Mesodermal cell (in vitro differentiated cells): Measurements from ENCODE around the gene EIF1AX.

ENCODE experiments used
- H3K27ac ChIP-seq: 2 replicates; pipeline ENCODE4 v1.7.0; 2013; ENCODE audit warnings: mild to moderate bottlenecking, low read depth, low read length, moderate library complexity; ENCODE audit not compliant: severe bottlenecking
- H3K36me3 ChIP-seq: 2 replicates; pipeline ENCODE4 v1.7.1; 2013; ENCODE audit warnings: mild to moderate bottlenecking, low read length, moderate library complexity; ENCODE audit not compliant: control insufficient read depth, insufficient read depth
- H3K4me1 ChIP-seq: one replicate; pipeline ENCODE4 v1.7.1; 2013; ENCODE audit warnings: mild to moderate bottlenecking, low read length; ENCODE audit not compliant: insufficient read depth, control insufficient read depth, poor library complexity, severe bottlenecking
- H3K4me3 ChIP-seq: 2 replicates; pipeline ENCODE4 v1.7.0; 2013; ENCODE audit warnings: low read length, control low read depth, mild to moderate bottlenecking; ENCODE audit not compliant: insufficient read depth, poor library complexity, severe bottlenecking; ENCODE audit errors: extremely low read depth
- H3K9me3 ChIP-seq: 2 replicates; pipeline ENCODE4 v1.7.1; 2013; ENCODE audit warnings: mild to moderate bottlenecking, low read length, moderate library complexity; ENCODE audit not compliant: control insufficient read depth
- WGBS, 2 experiments: methylation state at CpG; one replicate each; pipeline ENCODE4 v1.1.5; 2013; ENCODE audit warnings: missing lambda C conversion rate in 2 of 2; ENCODE audit not compliant: insufficient coverage in 2 of 2; 5-methylcytosine and 5-hydroxymethylcytosine counted together

Gene EIF1AX

GRCh38 chrX:20091499-20091898 lies 50.1 kb downstream of the EIF1AX start:
- Histone ChIP-seq H3K27ac (no peak overlapping the region), H3K4me3 (no peak overlapping the region), H3K4me1 (no peaks in the 10 kb centered on the region), H3K9me3 (no peaks in the 10 kb centered on the region), H3K36me3 (no peaks in the 10 kb centered on the region)
- no CpG with 5 or more reads among the region's 3 CpGs for WGBS, 2 experiments

DNA sequence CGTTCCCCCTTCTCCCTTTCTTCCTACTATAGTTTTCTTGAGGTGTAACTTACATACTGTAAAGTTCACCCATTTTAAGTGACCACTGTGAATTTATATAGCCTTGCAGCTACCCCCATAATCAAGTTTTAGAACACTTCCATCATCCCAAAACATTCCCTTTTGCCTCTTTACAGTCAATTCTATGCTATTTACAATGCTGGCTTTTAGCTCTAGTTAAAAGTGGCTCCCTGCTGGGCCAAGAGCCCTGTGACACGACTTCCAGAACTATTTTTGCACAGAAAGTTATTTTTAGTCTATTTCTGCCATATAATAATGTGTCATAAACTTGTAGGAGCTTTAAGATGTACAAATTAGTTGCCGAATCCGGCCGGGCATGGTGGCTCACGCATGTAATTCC lies 51.8 kb downstream of the EIF1AX start:
- Histone ChIP-seq H3K36me3 (no peaks in the 10 kb centered on the region), H3K27ac (no peak overlapping the region)
- WGBS, 2 experiments, result no CpG with 5 or more reads among the region's 6 CpGs

GRCh38 chrX:20080277-20080676 lies 61.4 kb downstream of the EIF1AX start:
- H3K4me3 ChIP-seq, result no peak overlapping the region
- no peaks in the 10 kb centered on the region for H3K36me3 ChIP-seq
- WGBS, 2 experiments, result 100% methylated on average over 1 of the region's 1 CpG; no CpG with 5 or more reads in 1 of the 2 experiments
- H3K27ac ChIP-seq, result no peak overlapping the region
- no peaks in the 10 kb centered on the region for H3K9me3 ChIP-seq
- H3K4me1 ChIP-seq, result no peaks in the 10 kb centered on the region

More for the DNA sequence above, 51.8 kb downstream of the EIF1AX start:
- Histone ChIP-seq H3K4me3 (no peak overlapping the region), H3K9me3 (no peaks in the 10 kb centered on the region), H3K4me1 (no peaks in the 10 kb centered on the region)
